NCI-H2227 treated with DMSO at 0.1 percent for 48 hours (cell line): ENCODE measurements around the gene RBFOX2.
A peak's percentile ranks its signal among the peaks of the same experiment; 100 is the strongest.
"Not testable (repeated sequence)": the region's sequence is repeated elsewhere in the genome, so short reads cannot be mapped to it uniquely, and the experiment has no call there.

Source experiments
- DNase-seq: peaks from one replicate; lab custom pipeline; 2025; lab: John Stamatoyannopoulos, UW

The RBFOX2 gene

DNA sequence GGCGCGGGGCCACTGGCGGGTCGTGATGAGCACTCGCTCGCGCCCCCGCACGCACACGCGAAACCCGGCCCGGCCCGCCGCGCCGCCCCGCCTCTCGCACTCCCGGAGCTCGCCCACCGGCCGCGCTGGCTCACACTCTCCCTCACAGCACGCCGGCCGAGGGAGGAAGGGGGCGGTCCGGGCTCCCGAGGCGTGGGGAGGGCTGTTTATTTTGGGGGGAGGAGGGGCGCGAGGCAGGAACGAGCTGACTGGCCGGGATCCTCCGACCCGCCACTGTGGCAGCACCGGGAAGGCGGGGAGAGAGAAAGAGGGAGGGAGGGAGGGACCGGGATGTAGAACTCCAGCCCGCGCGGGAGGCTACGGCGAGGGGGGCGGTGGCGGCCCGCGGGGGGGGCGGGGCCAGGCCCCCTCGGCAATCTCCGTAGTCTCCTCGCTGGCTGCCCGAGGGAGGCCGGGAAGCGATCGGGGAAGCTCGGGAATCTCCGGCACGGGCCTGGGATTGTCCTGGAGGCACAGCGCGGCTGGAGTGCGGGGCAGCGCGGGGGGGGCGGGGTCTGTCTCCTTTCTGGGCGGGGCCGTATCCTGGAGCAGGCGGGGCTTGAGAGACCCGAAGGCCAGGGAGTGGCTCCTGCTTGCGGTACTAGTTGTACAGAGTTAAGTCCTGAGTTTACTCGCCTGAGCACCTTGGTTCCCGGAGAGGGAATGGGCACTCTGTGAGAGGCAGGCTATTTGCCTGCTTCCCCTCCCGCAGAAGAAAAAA is at the start of gene RBFOX2:
TSS of gene RBFOX2 (minus strand) at position 179 of the 760 bp plus-strand sequence. CDS start 399 bp downstream, outside the sequence.
- DNase-seq: peak; percentile 88

DNA sequence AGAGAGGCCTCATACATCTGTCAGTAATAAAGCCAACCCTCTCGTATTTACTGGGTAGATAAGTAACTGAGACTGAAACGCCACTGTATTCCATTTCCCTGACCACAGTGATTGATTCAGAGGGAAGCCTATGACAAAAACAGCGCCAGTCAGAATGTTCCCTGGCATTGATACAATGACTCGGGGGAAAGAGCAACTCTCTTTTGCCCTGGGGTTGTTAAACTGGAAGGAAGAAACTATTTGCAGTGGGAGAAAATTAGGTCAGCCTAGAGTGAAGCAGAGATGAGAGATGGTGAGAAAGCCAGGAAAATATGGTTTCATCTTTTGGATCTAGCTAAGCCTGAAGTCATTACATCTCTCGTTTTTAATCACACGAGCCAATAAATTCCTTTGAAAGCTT is 48.6 kb upstream of the RBFOX2 start:
- no peak for DNase-seq

- DNase-seq: no peak
These were observed 47.1 kb upstream of the RBFOX2 start for GRCh38 chr22:36075724-36076123.

DNA sequence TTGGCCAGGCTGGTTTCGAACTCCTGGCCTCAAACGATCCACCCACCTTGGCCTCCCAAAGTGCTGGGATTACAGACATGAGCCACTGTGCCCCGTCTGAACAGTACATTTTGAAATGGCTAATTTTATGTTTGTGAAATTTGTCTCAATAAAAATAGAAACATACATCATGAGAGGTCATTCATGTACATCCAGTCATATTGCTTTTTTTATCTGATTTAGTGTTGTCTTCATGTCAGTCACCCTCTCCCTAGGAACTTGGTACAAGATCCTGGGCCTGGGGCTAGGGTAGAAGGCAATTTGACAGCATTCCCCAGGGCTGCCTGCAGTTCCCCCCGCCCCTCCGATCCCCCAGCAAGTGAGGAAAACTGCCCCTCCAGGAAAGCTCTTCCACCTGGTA is 46.6 kb upstream of the RBFOX2 start:
- no peak for DNase-seq

GRCh38 chr22:36073476-36073875 is 44.9 kb upstream of the RBFOX2 start:
- no peak for DNase-seq

DNA sequence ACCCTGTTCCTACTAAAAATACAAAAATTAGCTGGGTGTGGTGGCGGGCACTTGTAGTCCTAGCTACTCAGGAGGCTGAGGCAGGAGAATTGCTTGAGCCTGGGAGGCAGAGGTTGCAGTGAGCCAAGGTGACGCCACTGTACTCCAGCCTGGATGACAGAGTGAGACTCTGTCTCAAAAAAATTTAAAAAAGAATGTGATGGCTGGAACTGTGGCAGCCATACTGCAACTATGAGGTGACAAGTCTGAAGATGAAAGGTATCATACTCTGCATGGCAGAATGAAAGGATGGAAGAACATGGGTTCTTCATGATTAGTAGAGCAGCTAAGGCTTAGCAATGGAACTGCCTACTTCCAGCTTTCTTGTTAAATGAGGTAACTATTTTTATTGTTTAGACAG is 42.0 kb upstream of the RBFOX2 start:
- not testable (repeated sequence) for DNase-seq

GRCh38 chr22:36069368-36069767 is 40.7 kb upstream of the RBFOX2 start:
- DNase-seq: no peak

DNA sequence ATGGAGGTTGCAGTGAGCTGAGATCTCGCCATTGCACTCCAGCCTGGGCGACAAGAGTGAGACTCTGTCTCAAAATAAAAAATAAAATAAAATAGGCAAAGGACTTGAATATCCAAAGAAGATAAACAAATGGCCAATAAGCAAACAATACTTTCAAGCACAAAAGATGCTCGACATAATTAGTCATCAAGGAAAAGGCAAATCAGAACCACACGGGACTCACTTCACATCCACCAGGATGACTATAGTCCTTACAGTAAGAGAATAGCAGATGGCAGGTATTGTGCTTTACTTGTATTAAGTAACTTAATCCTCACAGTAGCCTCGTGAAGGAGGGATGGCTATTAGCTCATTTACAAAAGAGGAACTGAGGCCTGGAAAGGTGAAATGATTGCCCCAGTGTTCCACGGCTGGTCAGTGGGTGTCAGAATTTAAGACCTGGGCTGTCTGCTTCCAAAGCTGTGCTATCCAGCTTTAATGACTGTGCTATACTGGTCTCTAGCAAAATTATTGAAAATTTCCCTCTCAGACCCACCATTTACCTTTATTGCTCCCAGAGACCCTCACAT is 40.2 kb upstream of the RBFOX2 start:
- DNase-seq: no peak

- DNase-seq: no peak
These were observed 38.6 kb upstream of the RBFOX2 start for GRCh38 chr22:36067235-36067558.

DNA sequence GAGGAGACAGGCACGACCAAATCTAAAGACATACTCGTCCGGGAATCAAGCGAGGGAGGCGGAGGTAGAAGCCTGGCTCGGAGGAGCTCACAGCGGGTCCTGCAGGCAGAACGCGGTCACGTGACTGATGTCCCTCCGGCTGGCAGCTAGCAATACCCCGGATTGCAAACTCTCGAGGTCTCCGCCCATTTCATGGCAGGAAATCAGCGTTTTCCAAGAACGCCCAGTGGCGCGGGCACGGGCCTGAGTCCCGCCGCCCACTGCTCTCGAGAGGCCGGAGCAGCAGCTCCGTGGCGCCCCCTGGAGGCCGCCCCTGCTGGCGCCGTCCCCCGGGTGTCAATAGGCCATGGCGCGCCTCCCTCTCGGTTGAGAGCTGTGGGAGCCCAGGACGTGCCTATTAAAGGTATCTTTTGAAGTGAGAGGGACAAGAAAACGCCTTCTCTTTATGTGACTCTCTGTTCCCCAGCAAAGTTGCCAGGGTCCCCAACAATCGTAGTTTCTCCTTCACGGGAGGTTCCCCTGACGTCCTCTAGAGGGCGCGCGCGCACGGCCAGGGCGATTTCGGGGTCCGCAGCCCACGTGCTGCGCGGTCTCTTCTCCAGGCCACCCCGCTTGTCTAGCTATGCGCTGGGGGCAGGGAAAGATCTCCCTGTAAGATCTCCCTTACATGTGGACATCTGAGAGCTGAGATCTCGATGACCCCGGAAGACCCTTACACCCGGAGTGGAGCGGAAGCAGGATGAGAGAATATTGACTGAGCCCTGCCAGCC is 37.3 kb upstream of the RBFOX2 start:
- peak; percentile 82 for DNase-seq

DNA sequence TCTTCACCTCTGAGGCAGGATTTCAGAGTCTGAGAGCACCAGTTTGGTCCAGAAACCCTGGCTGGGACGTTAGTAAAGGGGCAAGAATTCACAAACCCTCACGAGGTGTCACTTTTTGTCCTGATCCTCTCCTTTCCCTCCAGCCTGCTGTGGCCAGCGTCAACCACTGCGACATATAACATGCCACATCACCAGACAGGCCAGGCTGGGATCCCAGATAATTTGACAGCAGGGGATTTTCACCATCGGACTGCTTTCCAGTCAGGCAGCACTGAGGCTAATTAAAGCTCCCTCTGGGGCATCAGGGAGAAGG is 36.8 kb upstream of the RBFOX2 start:
- no peak for DNase-seq

- DNase-seq: no peak
These were observed 35.7 kb upstream of the RBFOX2 start for GRCh38 chr22:36064358-36064757.

- no peak for DNase-seq
These were observed 28.4 kb upstream of the RBFOX2 start for GRCh38 chr22:36056980-36057379.

DNA sequence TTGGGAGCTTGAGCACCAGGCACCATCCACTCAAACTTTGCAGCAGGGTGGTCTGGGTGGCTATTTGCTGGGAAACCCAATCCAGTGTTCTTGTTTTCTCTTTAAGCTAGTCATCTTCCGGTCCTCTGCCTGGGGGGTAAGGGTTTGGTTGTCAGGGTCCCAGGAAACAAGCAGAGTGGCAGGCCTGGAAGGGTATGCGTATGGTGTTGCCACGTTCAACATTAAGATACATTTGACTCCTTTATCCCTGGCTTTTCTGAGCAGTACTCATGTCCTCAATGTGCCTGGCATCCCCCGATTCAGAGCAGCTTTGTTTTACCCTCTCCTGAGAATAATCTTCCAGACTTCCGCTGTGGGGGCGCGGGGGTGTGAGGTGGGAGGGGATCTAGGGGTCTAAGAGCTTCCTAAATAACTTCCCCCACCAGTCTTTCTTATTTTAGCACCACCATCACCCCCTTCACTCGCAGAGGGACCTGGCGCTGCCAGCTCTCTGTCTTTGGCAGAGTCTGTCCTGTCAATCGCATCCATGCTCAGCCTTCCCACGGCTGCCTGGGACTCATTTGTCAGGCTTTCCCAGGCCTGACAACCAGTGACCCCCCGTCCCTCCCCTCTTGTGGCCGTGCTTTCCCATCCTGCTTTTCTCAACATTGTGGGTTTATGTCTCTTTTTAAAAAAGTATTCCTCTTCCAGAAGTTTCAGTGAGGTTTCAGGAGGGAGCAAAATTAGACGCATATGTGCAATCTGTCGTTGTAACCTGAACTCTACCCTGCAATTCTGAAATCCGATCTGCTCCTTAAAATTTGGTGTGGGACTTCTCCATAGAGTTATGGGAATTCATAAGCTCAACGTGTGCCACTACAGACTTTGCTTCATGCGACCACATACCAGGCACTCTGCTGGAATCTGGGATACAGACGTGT is 27.0 kb upstream of the RBFOX2 start:
- DNase-seq: no peak

GRCh38 chr22:36054446-36054845 is 25.8 kb upstream of the RBFOX2 start:
- not testable (repeated sequence) for DNase-seq

DNA sequence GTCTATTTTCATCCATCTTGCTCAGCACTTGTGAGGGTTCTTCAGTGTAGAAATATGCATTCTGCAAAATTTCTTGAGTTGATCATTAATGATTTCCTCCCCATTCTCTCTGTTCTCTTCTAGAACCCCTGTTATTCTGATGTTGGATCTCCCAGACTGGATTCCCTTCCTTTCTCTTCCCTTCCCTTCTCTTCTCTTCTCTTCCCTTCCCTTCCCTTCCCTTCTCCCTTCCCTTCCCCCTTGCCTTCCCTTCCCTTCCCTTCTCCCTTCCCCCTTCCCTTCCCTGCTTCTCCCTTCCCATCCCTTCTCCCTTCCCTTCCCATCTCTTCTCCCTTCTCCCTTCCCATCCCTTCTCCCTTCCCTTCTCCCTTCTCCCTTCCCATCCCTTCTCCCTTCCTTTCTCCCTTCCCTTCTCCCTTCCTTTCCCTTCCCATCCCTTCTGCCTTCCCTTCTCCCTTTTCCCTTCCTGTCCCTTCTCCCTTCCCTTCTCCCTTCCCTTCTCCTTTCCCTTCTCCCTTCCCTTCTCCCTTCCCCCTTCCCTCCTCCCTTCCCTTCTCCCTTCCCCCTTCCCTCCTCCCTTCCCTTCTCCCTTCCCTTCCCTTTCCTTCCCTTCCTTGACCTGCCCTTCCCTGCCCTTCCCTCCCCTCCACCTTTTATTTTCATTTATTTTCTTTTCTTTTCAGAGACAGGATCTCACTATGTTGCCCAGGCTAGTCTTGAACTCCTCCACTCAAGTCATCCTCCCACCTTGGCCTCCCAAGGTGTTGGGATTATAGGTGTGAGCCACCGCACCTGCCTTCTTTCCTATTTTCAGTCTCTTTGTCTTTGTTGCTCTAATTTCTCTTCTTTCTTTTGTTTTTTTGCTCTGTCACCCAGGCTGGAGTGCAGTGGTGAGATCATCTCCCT is 24.9 kb upstream of the RBFOX2 start:
- DNase-seq: no peak

- DNase-seq: no peak
These were observed 23.9 kb upstream of the RBFOX2 start for GRCh38 chr22:36052505-36052941.

DNA sequence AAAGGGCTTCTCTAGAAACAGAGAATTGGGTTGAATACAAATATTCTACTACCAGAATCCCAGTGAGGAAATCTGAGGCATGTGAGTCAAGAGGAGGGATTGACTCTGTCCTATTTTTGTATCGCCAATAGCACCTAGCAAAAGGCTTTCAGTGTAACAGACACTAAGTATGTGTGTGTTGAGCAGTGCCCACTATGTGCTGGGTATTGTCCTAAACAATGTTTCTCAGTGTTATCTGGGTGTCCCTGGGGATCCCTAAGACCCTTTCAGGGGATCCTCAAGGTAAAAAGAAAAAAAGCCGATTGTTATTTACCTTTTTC is 21.0 kb upstream of the RBFOX2 start:
- no peak for DNase-seq

- DNase-seq: no peak
These were observed 20.5 kb upstream of the RBFOX2 start for GRCh38 chr22:36048911-36049677.

DNA sequence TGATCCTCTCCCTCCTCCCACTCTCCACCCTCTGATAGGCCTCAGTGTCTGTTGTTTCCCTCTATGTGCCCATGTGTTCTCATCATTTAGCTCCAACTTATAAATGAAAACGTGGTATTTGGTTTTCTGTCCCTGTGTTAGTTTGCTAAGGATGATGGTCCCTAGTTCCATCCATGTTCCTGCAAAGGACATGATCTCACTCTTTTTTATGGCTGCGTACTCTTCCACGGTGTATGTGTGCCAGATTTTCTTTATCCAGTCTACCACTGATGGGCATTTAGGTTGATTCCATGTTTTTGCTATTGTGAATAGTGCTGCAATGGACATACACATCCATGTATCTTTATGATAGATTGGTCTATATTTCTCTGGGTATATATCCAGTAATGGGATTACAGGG is 15.9 kb upstream of the RBFOX2 start:
- not testable (repeated sequence) for DNase-seq

GRCh38 chr22:36042240-36042639 is 13.6 kb upstream of the RBFOX2 start:
- no peak for DNase-seq
